T-helper 2 cell treated with Interferon-gamma antibody and Interleukin-4, amounts not matched to agents 5 μg/mL and 100 μg/mL, for 36 hours (primary cell): ENCODE data around the gene STX16.
A peak's percentile ranks its signal among the peaks of the same experiment; 100 is the strongest.

Experiments
- DNase-seq: peaks from one replicate; pipeline ENCODE4 v3.0.0; 2021; ENCODE audit warnings: low spot score
- H3K27ac Mint-ChIP-seq: one replicate; pipeline ENCODE4 v1.8.0; 2021; ENCODE audit warnings: mild to moderate bottlenecking, mixed read lengths
- H3K27me3 Mint-ChIP-seq: one replicate; pipeline ENCODE4 v1.8.0; 2021; ENCODE audit warnings: low read depth, mixed read lengths
- H3K36me3 Mint-ChIP-seq: one replicate; pipeline ENCODE4 v1.8.0; 2021; ENCODE audit warnings: low read depth, mixed read lengths
- H3K4me1 Mint-ChIP-seq: one replicate; pipeline ENCODE4 v1.8.0; 2021; ENCODE audit warnings: low read depth, mixed read lengths
- H3K4me3 Mint-ChIP-seq: one replicate; pipeline ENCODE4 v1.8.0; 2022; ENCODE audit warnings: mild to moderate bottlenecking, moderate library complexity, mixed read lengths
- H3K9me3 Mint-ChIP-seq: one replicate; pipeline ENCODE4 v1.8.0; 2021; ENCODE audit warnings: mixed read lengths

The STX16 gene

GRCh38 chr20:58649288-58650180, 1.5 kb upstream of the STX16 start:
- peaks cover 3% of the 10 kb centered on the region for H3K27me3 Mint-ChIP-seq
- DNase-seq, result no peak
- peak overlapping the region; percentile 79 for H3K4me3 Mint-ChIP-seq
- peaks cover 20% of the 10 kb centered on the region for H3K36me3 Mint-ChIP-seq
- H3K4me1 Mint-ChIP-seq, result peaks cover 7% of the 10 kb centered on the region
- H3K9me3 Mint-ChIP-seq, result no peaks in the 10 kb centered on the region
- peak overlapping the region; percentile 81 for H3K27ac Mint-ChIP-seq

DNA sequence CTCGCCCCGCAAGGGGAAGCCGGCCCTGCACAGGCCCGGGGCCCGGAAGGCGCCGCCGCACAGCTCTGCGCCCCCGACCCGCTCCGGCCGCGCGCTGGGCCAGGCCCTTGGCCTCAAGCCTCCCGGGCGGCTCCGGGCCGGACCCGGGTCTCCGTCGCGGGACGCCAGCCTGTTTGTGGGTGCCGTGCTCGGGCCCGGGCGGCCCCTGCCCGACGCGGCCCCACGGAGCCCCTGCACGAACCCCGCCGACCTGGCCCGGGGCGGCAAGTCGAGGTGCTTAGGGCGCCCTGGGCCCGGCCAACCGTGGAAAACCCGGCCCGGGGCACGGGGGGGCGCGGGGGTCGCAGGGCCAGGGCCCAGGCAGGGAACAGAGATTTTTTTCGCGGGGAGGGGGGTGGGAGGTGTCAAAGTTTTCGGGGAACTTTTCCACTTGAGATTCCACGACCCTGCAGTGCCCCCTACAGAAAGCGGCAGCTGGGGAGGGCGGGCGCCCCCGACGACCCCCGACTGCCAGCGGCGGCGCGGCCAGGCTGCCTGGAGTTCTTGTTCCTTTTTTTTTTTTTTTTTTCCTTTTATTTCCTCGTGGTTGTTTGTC, 805 bp upstream of the STX16 start:
- H3K27me3 Mint-ChIP-seq, result peaks cover 3% of the 10 kb centered on the region
- peak overlapping the region; percentile 89 for H3K4me3 Mint-ChIP-seq
- H3K36me3 Mint-ChIP-seq, result peaks cover 20% of the 10 kb centered on the region
- H3K9me3 Mint-ChIP-seq, result no peaks in the 10 kb centered on the region
- peaks cover 9% of the 10 kb centered on the region for H3K4me1 Mint-ChIP-seq
- H3K27ac Mint-ChIP-seq, result peak overlapping the region; percentile 98
- peak; percentile 51 for DNase-seq

- H3K36me3 Mint-ChIP-seq, result peaks cover 26% of the 10 kb centered on the region
Observed at GRCh38 chr20:58651559-58651945, 469 bp downstream of the STX16 start.

DNA sequence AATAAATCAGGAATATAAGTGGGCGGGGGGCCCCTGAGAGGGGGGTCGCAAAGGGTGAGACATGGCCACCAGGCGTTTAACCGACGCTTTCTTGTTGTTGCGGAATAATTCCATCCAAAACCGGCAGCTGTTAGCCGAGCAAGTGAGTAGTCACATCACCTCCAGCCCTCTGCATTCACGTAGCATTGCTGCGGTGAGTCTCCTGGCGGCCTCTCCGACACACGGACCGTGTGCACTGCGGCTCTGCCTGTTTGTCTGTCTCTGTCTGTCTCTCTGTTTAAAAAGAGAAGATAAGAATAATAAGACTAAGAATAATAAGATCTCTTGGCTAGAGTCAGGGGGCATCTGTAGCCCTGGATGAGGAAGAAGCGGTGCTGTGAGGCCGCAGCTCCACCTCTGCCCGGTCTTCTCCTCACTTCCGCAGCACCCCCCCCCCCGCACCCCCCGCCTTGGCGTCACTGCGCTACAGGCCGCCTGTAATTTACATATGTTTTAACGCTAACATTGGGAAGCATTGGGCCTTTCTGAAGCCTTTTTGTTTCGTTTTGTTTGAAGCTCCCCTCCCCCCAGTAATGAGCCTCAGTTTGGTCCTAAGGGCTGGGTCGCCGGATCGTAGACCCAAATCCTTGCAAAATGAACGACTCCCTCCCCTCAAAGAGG, 993 bp downstream of the STX16 start:
- peak overlapping the region; percentile 89 for H3K4me3 Mint-ChIP-seq
- H3K4me1 Mint-ChIP-seq, result peaks cover 24% of the 10 kb centered on the region
- peak; percentile 63 for DNase-seq
- peaks cover 3% of the 10 kb centered on the region for H3K27me3 Mint-ChIP-seq
- no peaks in the 10 kb centered on the region for H3K9me3 Mint-ChIP-seq
- peaks cover 28% of the 10 kb centered on the region for H3K36me3 Mint-ChIP-seq
- peak overlapping the region; percentile 98 for H3K27ac Mint-ChIP-seq

More at GRCh38 chr20:58651559-58651945, 469 bp downstream of the STX16 start:
- H3K9me3 Mint-ChIP-seq, result no peaks in the 10 kb centered on the region
- DNase-seq, result no peak
- peak overlapping the region; percentile 89 for H3K4me3 Mint-ChIP-seq
- H3K27me3 Mint-ChIP-seq, result peaks cover 3% of the 10 kb centered on the region
- peak overlapping the region; percentile 98 for H3K27ac Mint-ChIP-seq
- H3K4me1 Mint-ChIP-seq, result peaks cover 20% of the 10 kb centered on the region

DNA sequence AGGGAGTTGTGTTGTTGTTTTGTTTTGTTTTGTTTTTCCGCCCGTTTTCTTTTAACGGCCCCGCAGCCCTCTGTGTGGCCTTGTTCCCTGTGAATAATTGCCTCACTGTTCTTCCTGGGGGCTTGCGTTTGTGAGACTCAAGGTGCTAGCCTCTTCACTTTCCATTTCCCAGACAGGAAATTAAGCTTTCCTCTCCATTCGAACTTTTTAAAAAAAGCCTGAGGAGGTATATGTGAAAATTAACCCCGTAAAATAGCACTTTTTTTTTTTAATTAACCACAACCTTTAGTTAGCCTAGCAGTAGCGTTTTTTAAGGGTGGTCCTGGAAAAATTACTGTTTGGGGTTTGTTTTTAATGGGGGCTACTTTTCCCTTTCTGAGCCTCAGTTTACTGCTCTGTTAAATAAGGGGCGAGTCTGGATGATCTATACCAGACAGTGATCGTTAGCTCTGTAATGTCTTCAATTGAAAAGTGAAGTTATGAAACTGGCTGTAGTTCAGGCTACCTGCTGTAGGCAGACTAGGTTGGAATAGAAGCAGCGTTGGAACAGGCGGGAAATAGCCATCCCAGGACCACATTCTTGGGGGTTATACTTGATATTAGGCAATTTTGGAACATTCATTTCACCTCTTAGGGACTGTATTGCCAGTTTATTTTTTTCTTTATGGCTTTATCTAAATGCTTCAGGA, 1.7 kb downstream of the STX16 start:
- peaks cover 33% of the 10 kb centered on the region for H3K36me3 Mint-ChIP-seq
- H3K27ac Mint-ChIP-seq, result peak overlapping the region; percentile 98
- DNase-seq, result no peak
- H3K27me3 Mint-ChIP-seq, result peaks cover 3% of the 10 kb centered on the region
- H3K4me1 Mint-ChIP-seq, result peaks cover 30% of the 10 kb centered on the region
- peak overlapping the region; percentile 89 for H3K4me3 Mint-ChIP-seq
- no peaks in the 10 kb centered on the region for H3K9me3 Mint-ChIP-seq

DNA sequence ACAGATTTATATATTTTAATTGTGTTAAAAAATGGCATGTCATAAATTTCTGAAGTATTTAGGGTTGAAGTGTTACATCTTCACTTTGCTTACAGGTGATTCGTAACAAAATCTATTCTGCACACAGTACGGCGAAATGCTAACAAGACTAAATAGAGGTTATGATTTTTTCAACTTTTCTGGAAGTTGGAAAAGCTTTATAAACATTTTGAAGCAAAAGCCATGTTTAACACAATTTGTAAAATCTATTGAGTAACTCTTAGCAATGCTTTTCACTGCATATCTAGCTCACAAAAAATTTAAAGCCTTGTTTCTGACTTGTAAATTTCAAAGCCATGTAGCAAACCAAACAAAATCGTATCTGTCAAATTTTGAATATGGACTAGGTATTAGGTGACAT, 3.3 kb downstream of the STX16 start:
- H3K27me3 Mint-ChIP-seq, result no peaks in the 10 kb centered on the region
- no peak for DNase-seq
- peaks cover 39% of the 10 kb centered on the region for H3K36me3 Mint-ChIP-seq
- H3K4me3 Mint-ChIP-seq, result peak overlapping the region; percentile 56
- H3K9me3 Mint-ChIP-seq, result no peaks in the 10 kb centered on the region
- H3K4me1 Mint-ChIP-seq, result peaks cover 35% of the 10 kb centered on the region
- H3K27ac Mint-ChIP-seq, result no peak overlapping the region

GRCh38 chr20:58655328-58656107, 4.4 kb downstream of the STX16 start:
- H3K27me3 Mint-ChIP-seq, result no peaks in the 10 kb centered on the region
- peak overlapping the region; percentile 78 for H3K4me3 Mint-ChIP-seq
- H3K36me3 Mint-ChIP-seq, result peaks cover 49% of the 10 kb centered on the region
- peak overlapping the region; percentile 23 for H3K27ac Mint-ChIP-seq
- H3K4me1 Mint-ChIP-seq, result peaks cover 46% of the 10 kb centered on the region
- H3K9me3 Mint-ChIP-seq, result no peaks in the 10 kb centered on the region
- DNase-seq, result no peak

- DNase-seq, result no peak
- Mint-ChIP-seq H3K4me3 (peak overlapping the region; percentile 78), H3K27me3 (no peaks in the 10 kb centered on the region), H3K9me3 (no peaks in the 10 kb centered on the region), H3K27ac (peak overlapping the region; percentile 77), H3K4me1 (peaks cover 57% of the 10 kb centered on the region), H3K36me3 (peaks cover 46% of the 10 kb centered on the region)
Observed at GRCh38 chr20:58656831-58657230, 5.7 kb downstream of the STX16 start.

DNA sequence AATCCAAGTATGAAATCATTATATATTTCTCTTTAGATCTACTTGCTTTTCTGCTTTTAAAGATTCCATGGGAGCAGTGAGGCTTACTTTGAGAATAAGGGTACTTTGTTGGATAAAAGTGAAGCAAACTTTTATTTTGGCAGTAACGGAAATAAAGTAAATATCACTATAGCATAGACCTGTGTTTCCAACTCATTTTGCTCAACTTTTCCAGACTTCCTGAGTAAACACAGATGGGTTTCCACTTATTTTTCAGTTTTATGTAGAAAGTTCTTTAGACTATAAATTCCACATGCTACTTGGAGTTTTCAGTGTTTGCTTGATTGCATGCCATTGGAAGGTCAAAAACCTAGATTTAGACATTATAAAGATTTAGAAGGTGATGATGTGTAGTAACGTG, 6.2 kb downstream of the STX16 start:
- Mint-ChIP-seq H3K27me3 (no peaks in the 10 kb centered on the region), H3K27ac (peak overlapping the region; percentile 65), H3K4me1 (peaks cover 61% of the 10 kb centered on the region), H3K4me3 (peak overlapping the region; percentile 78), H3K36me3 (peaks cover 47% of the 10 kb centered on the region), H3K9me3 (no peaks in the 10 kb centered on the region)
- DNase-seq, result no peak

DNA sequence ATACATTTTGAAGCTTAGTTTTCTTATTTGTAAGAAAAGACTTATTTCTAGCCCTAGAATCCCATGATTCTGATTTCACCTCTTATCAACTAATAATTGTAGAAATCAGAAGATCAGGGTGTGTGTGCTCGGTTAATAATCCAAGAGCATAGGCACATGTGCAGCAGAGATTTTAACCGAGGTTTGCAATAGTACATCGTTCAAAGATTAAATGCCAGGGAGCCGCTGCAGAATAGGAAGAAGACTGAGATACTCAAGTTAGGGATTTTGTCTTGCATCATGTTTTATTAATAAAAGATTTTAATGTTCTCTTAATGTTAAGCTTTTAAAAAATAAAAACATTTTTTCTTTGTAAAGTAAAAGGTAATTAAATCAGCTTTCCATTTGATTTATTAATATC, 6.9 kb downstream of the STX16 start:
- Mint-ChIP-seq H3K27ac (peak overlapping the region; percentile 71), H3K27me3 (no peaks in the 10 kb centered on the region), H3K4me3 (peak overlapping the region; percentile 78), H3K36me3 (peaks cover 45% of the 10 kb centered on the region), H3K9me3 (no peaks in the 10 kb centered on the region), H3K4me1 (peaks cover 63% of the 10 kb centered on the region)
- DNase-seq, result no peak

DNA sequence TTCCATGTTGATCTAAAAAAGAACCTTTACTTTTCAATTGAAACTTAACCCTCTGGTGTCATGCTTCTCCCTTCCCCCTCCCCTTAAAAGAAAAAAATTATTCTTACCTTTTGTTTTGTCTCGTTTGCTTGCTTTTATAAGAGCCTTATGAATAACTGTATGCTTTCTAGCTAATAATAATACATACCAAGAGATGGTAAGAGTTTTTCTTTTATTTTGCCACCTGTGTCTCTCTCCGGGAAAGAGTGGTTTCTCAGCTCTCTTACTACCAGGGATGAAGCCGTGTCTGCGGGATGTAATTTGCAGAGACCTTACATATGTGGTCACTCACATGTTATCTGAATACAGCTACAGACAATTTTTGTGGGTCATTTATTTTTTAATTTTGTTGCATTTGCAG, 7.7 kb downstream of the STX16 start:
- peak overlapping the region; percentile 23 for H3K27ac Mint-ChIP-seq
- DNase-seq, result no peak
- no peaks in the 10 kb centered on the region for H3K9me3 Mint-ChIP-seq
- H3K27me3 Mint-ChIP-seq, result no peaks in the 10 kb centered on the region
- peak overlapping the region; percentile 83 for H3K4me3 Mint-ChIP-seq
- H3K36me3 Mint-ChIP-seq, result peaks cover 47% of the 10 kb centered on the region
- H3K4me1 Mint-ChIP-seq, result peaks cover 67% of the 10 kb centered on the region

- H3K27me3 Mint-ChIP-seq, result no peaks in the 10 kb centered on the region
- peak overlapping the region; percentile 83 for H3K4me3 Mint-ChIP-seq
- H3K36me3 Mint-ChIP-seq, result peaks cover 51% of the 10 kb centered on the region
- peak overlapping the region; percentile 86 for H3K27ac Mint-ChIP-seq
- no peaks in the 10 kb centered on the region for H3K9me3 Mint-ChIP-seq
- peaks cover 71% of the 10 kb centered on the region for H3K4me1 Mint-ChIP-seq
- DNase-seq, result no peak
Observed at GRCh38 chr20:58659841-58660240, 8.8 kb downstream of the STX16 start.
